NCI-H2029 treated with DMSO at 0.1 percent for 48 hours (cell line): ENCODE data around the gene KCNIP1.
"Not testable (repeated sequence)": the region's sequence is repeated elsewhere in the genome, so short reads cannot be mapped to it uniquely, and the experiment has no call there.

Experiments used
- DNase-seq: peaks from one replicate; lab custom pipeline; 2025; lab: John Stamatoyannopoulos, UW

Gene KCNIP1

GRCh38 chr5:170537451-170538095 is 33.8 kb downstream of the KCNIP1 start:
- no peak for DNase-seq

GRCh38 chr5:170538096-170538465 is 34.3 kb downstream of the KCNIP1 start:
- DNase-seq: no peak

- no peak for DNase-seq
Measured at GRCh38 chr5:170538696-170539586, 35.1 kb downstream of the KCNIP1 start.

GRCh38 chr5:170540271-170540670 is 36.5 kb downstream of the KCNIP1 start:
- DNase-seq: no peak

GRCh38 chr5:170541146-170541769 is 37.4 kb downstream of the KCNIP1 start:
- DNase-seq: no peak

GRCh38 chr5:170542691-170543293 is 39.0 kb downstream of the KCNIP1 start:
- DNase-seq: no peak

GRCh38 chr5:170545313-170545712 is 41.5 kb downstream of the KCNIP1 start:
- DNase-seq: no peak

- no peak for DNase-seq
Measured at GRCh38 chr5:170545811-170546210, 42.0 kb downstream of the KCNIP1 start.

GRCh38 chr5:170546282-170546681 is 42.5 kb downstream of the KCNIP1 start:
- peak; percentile 54 for DNase-seq

- DNase-seq: not testable (repeated sequence)
Measured at GRCh38 chr5:170550382-170550781, 46.6 kb downstream of the KCNIP1 start.

GRCh38 chr5:170551076-170551475 is 47.3 kb downstream of the KCNIP1 start:
- no peak for DNase-seq

- no peak for DNase-seq
Measured at GRCh38 chr5:170551622-170552021, 47.8 kb downstream of the KCNIP1 start.

- DNase-seq: no peak
Measured at GRCh38 chr5:170552621-170553115, 48.8 kb downstream of the KCNIP1 start.

- no peak for DNase-seq
Measured at GRCh38 chr5:170553218-170553617, 49.4 kb downstream of the KCNIP1 start.

GRCh38 chr5:170554521-170555267 is 50.9 kb downstream of the KCNIP1 start:
- DNase-seq: no peak

GRCh38 chr5:170557314-170557713 is 53.5 kb downstream of the KCNIP1 start:
- DNase-seq: no peak

GRCh38 chr5:170559296-170559695 is 55.5 kb downstream of the KCNIP1 start:
- no peak for DNase-seq

GRCh38 chr5:170560938-170561337 is 57.1 kb downstream of the KCNIP1 start:
- no peak for DNase-seq

GRCh38 chr5:170562166-170562874 is 58.5 kb downstream of the KCNIP1 start:
- DNase-seq: no peak

- no peak for DNase-seq
Measured at GRCh38 chr5:170562875-170563228, 59.0 kb downstream of the KCNIP1 start.
